ENCODE measurements around the gene AGMO. TPM values are rescaled to one million over a fixed set of nuclear protein-coding genes. Genes with fewer than 3 reads are reported as not detected.

Gene AGMO
- total and polyA plus RNA-seq, 7 donors = 0.16 to 0.42 (median 0.36) TPM; not detected in 4

DNA sequence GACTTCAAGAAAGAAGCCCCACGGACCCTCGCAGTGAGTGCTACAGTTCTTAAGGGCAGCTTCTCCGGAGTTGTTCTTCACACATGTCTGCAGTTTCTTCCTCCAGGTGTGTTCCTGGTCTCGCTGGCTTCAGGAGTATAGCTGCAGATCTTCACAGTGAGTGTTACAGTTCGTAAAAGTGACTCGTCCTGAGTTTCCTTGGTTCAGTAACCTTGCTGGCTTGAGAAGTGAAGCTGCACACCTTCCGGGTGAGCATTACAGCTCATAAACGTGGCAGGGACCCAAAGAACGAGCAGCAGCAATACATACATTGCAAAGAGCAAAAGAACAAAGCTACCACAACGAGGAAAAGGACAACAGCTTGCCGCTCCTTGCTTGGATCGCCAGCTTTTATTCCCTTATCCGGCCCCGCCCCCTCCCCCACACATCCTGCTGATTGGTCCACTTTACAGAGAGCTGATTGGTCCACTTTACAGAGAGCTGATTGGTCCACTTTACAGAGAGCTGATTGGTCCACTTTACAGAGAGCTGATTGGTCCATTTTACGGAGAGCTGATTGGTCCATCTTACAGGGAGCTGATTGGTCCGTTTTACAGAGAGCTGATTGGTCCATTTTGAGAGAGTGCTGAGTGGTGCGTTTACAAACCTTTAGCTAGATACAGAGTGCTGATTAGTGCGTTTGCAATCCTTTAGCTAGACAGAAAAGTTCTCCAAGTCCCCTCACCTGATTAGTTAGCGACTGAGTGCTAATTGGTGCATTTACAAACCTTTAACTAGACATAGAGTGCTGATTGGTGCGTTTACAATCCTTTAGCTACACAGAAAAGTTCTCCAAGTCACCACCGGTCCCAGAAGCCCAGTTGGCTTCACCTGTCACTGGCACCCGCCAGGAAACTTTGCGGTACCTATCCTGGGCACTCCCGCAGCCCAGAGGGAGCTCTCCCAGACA, 165.3 kb downstream of the AGMO start:
- Histone ChIP-seq H3K27ac (no peak overlapping the region), H3K4me1 (no peaks in the 10 kb centered on the region), H3K4me3 (no peak overlapping the region), H3K9me3 (no peaks in the 10 kb centered on the region), H3K36me3 (no peaks in the 10 kb centered on the region), H3K27me3 (no peaks in the 10 kb centered on the region)
- no peak for DNase-seq
- intact Hi-C loops (cut with DNase I) = no loop called here
- 87 to 92% methylated on average over 24 of the region's 24 CpGs for WGBS, 2 donors
- no peak for TF ChIP-seq CTCF (IDR thresholded peaks at IDR 0.05)
- TF ChIP-seq POLR2AphosphoS5 (IDR thresholded peaks at IDR 0.05) = no peak
- no peak for TF ChIP-seq POLR2A (IDR thresholded peaks at IDR 0.05)
- TF ChIP-seq EP300 (IDR thresholded peaks at IDR 0.05) = no peak

- WGBS, 2 donors = 89 to 98% methylated on average over 1 of the region's 1 CpG
- intact Hi-C loops (cut with DNase I) = no loop called here
- DNase-seq = no peak
Observed at GRCh38 chr7:15389073-15389472, 172.7 kb downstream of the AGMO start.

GRCh38 chr7:15378494-15379145, 183.2 kb downstream of the AGMO start:
- Histone ChIP-seq H3K36me3 (no peaks in the 10 kb centered on the region), H3K9me3 (peaks cover 0 to 2% (median 0%) of the 10 kb centered on the region in 4 donors), H3K4me3 (no peak overlapping the region), H3K4me1 (no peaks in the 10 kb centered on the region), H3K27ac (no peak overlapping the region), H3K27me3 (no peaks in the 10 kb centered on the region)
- TF ChIP-seq POLR2A (IDR thresholded peaks at IDR 0.05) (no peak), EP300 (IDR thresholded peaks at IDR 0.05) (no peak), POLR2AphosphoS5 (IDR thresholded peaks at IDR 0.05) (no peak), CTCF (IDR thresholded peaks at IDR 0.05) (no peak)
- WGBS, 2 donors = 95 to 97% methylated on average over 2 of the region's 2 CpGs
- intact Hi-C loops (cut with DNase I) = no loop called here
- DNase-seq = no peak

More at GRCh38 chr7:15389073-15389472, 172.7 kb downstream of the AGMO start:
- no peaks in the 10 kb centered on the region for H3K4me1 ChIP-seq
- H3K27ac ChIP-seq = no peak overlapping the region
- TF ChIP-seq EP300 (IDR thresholded peaks at IDR 0.05) (no peak), POLR2A (IDR thresholded peaks at IDR 0.05) (no peak), POLR2AphosphoS5 (IDR thresholded peaks at IDR 0.05) (no peak), CTCF (IDR thresholded peaks at IDR 0.05) (no peak)
- no peaks in the 10 kb centered on the region for H3K27me3 ChIP-seq
- no peaks in the 10 kb centered on the region for H3K36me3 ChIP-seq
- no peaks in the 10 kb centered on the region for H3K9me3 ChIP-seq
- H3K4me3 ChIP-seq = no peak overlapping the region

- no peak for DNase-seq
- no peaks in the 10 kb centered on the region for H3K36me3 ChIP-seq
- H3K9me3 ChIP-seq = peaks cover 0 to 2% (median 0%) of the 10 kb centered on the region in 4 donors
- intact Hi-C loops (cut with DNase I) = no loop called here
- H3K27ac ChIP-seq = no peak overlapping the region
- no peaks in the 10 kb centered on the region for H3K27me3 ChIP-seq
- no peak overlapping the region for H3K4me3 ChIP-seq
- H3K4me1 ChIP-seq = no peaks in the 10 kb centered on the region
- 37 to 46% methylated on average over 2 of the region's 2 CpGs for WGBS, 2 donors
- TF ChIP-seq POLR2A (IDR thresholded peaks at IDR 0.05) (no peak), EP300 (IDR thresholded peaks at IDR 0.05) (no peak), POLR2AphosphoS5 (IDR thresholded peaks at IDR 0.05) (no peak), CTCF (IDR thresholded peaks at IDR 0.05) (no peak)
Observed at GRCh38 chr7:15376600-15376999, 185.2 kb downstream of the AGMO start.
